K562 (cell line): Measurements from ENCODE around the gene RDH13. TPM values are rescaled to one million over a fixed set of nuclear protein-coding genes. Genes with fewer than 3 reads are reported as not detected.
A peak's percentile ranks its signal among the peaks of the same experiment; 100 is the strongest.

Experiments used
- ADNP ChIP-seq: fragments of 200-800 bp; sonication (Bioruptor generic); IDR thresholded peaks from 2 replicates; pipeline ENCODE4 v1.6.1; 2016; ENCODE audit warnings: missing genetic modification characterization, missing compliant biosample characterization
- ARHGAP35 ChIP-seq: fragments of 450-650 bp; IDR thresholded peaks from 2 replicates; pipeline ENCODE4 v1.6.1; 2018; ENCODE audit not compliant: partially characterized antibody
- CLOCK ChIP-seq: fragments of 250-450 bp; sonication (Bioruptor Pico); IDR thresholded peaks from 2 replicates; pipeline ENCODE4 v1.4.0; 2020; ENCODE audit warnings: mild to moderate bottlenecking, moderate library complexity, borderline replicate concordance
- ELF2 ChIP-seq: fragments of 250-450 bp; sonication (Bioruptor Pico); IDR thresholded peaks from 2 replicates; pipeline ENCODE4 v1.5.0; 2021; ENCODE audit warnings: mild to moderate bottlenecking
- ELF4 ChIP-seq: fragments of 450-650 bp; formaldehyde crosslinking; IDR thresholded peaks from 2 replicates; pipeline ENCODE4 v1.4.0; 2022; ENCODE audit warnings: missing genetic modification characterization
- FOXA3 ChIP-seq, 2 experiments: fragments of 450-650 bp in 1 of 2; sonication (generic) in 1 of 2; formaldehyde crosslinking; IDR thresholded peaks in 1 of 2; conservative IDR thresholded peaks in 1 of 2; 2 replicates each; pipeline versions ENCODE4 v1.4.0 to v1.8.0; 2020 to 2022; ENCODE audit warnings: mild to moderate bottlenecking in 2 of 2, missing genetic modification reagents in 1 of 2
- FOXP4 ChIP-seq: sonication (generic); formaldehyde crosslinking; IDR thresholded peaks from 2 replicates; pipeline ENCODE4 v1.8.0; 2022; ENCODE audit warnings: mild to moderate bottlenecking, missing genetic modification reagents, borderline replicate concordance
- HMG20B ChIP-seq: fragments of 250-450 bp; sonication (Bioruptor Pico); IDR thresholded peaks from 2 replicates; pipeline ENCODE4 v1.5.0; 2021; ENCODE audit warnings: mild to moderate bottlenecking
- ID3 ChIP-seq, 2 experiments: fragments of 250-450 bp in 1 of 2; fragments of 450-650 bp in 1 of 2; sonication (Bioruptor Pico) in 1 of 2; IDR thresholded peaks; 2 replicates each; pipeline versions ENCODE4 v1.6.1 to v1.8.0; 2016 to 2021; ENCODE audit warnings: mild to moderate bottlenecking in 2 of 2, moderate library complexity in 2 of 2, missing compliant biosample characterization in 1 of 2, missing genetic modification characterization in 1 of 2
- LARP7 ChIP-seq: fragments of 450-650 bp; IDR thresholded peaks from 2 replicates; pipeline ENCODE4 v1.6.1; 2016
- MTA3 ChIP-seq: fragments of 450-650 bp; formaldehyde crosslinking; IDR thresholded peaks from 2 replicates; pipeline ENCODE4 v1.6.1; 2017; ENCODE audit warnings: mild to moderate bottlenecking, borderline replicate concordance
- MXD1 ChIP-seq: fragments of 250-450 bp; sonication (Bioruptor Pico); IDR thresholded peaks from 2 replicates; pipeline ENCODE4 v1.8.0; 2021; ENCODE audit warnings: borderline replicate concordance, mild to moderate bottlenecking, moderate library complexity; ENCODE audit not compliant: poor library complexity, severe bottlenecking
- SMARCE1 ChIP-seq: fragments of 450-650 bp; IDR thresholded peaks from 2 replicates; pipeline ENCODE4 v1.7.1; 2016; ENCODE audit warnings: mild to moderate bottlenecking
- TAF9B ChIP-seq: fragments of 450-650 bp; IDR thresholded peaks from 2 replicates; pipeline ENCODE4 v1.6.1; 2018; ENCODE audit warnings: mild to moderate bottlenecking; ENCODE audit not compliant: partially characterized antibody
- TBP ChIP-seq: optimal IDR thresholded peaks from 2 replicates; pipeline ENCODE3; 2011; ENCODE audit warnings: low read depth, low read length, improper control_type of control experiment
- ZBTB26 ChIP-seq: fragments of 450-650 bp; formaldehyde crosslinking; IDR thresholded peaks from 2 replicates; pipeline ENCODE4 v1.4.0; 2022; ENCODE audit warnings: missing genetic modification characterization
- polyA plus RNA-seq, 8 experiments: library from polyadenylated mRNA; depleted of rRNA in 4 of 8; stranded (reverse) in 5 of 8; unstranded in 3 of 8; fragments of >200 nt; fragmentation: Nextera tagmentation in 2 of 8; fragmentation: Illumina TruSeq in 1 of 8; extraction: Ambion mirVana in 2 of 8; extraction: Trizol in 1 of 8; gene quantifications; 2 replicates each; pipeline versions ENCODE4 v1.2.1 to v1.2.3, GENCODE V29; 2011 to 2014; ENCODE audit warnings: inconsistent platforms in 1 of 8, missing spikeins in 1 of 8
- total RNA-seq, 7 experiments: library from RNA; depleted of rRNA in 6 of 7; stranded (reverse); fragments of >200 nt in 6 of 7; fragmentation: Illumina TruSeq in 2 of 7; extraction: Trizol in 2 of 7; gene quantifications; 2 replicates each; pipeline versions ENCODE4 v1.2.1 to v1.2.3, GENCODE V29; 2011 to 2021; ENCODE audit warnings: low replicate concordance in 1 of 7

Gene RDH13
- total and polyA plus RNA-seq, 9 of the 15 experiments (the other 6 are each of a cell fraction or from before 2014, with no cell fraction given) = 7.5 to 70.3 (median 39.5) TPM

GRCh38 chr19:55080121-55080967 lies 17.4 kb upstream of the RDH13 start (continued):
- TF ChIP-seq FOXP4 (CRISPR knock-in tag) = no peak; the same call in 1 of the 2 replicates
- peak; percentile 85 for TF ChIP-seq ELF4 (CRISPR knock-in tag)
- peak in 1 of 2 experiments; percentile 61; a peak in 1 of 4 replicates for TF ChIP-seq FOXA3 (CRISPR knock-in tag; conservative IDR thresholded peaks at IDR 0.05 in 1 of 2, IDR thresholded peaks at IDR 0.05 in 1 of 2)
- TF ChIP-seq ID3 (CRISPR knock-in tag; IDR thresholded peaks at IDR 0.05) = no peak
- peak; percentile 69 for TF ChIP-seq ID3 (tag; IDR thresholded peaks at IDR 0.05)
- peak; percentile 64; the same call in 1 of the 2 replicates for TF ChIP-seq SMARCE1
- TF ChIP-seq TBP = peak; percentile 62
- peak; percentile 58; the same call in 1 of the 2 replicates for TF ChIP-seq MTA3
- TF ChIP-seq MXD1 (CRISPR knock-in tag) = peak; percentile 61
- TF ChIP-seq CLOCK (CRISPR knock-in tag) = no peak
- peak; percentile 62 for TF ChIP-seq ARHGAP35
- no peak for TF ChIP-seq ADNP (tag)
- TF ChIP-seq ELF2 (CRISPR knock-in tag) = peak; percentile 70
- peak; percentile 86 for TF ChIP-seq LARP7
- TF ChIP-seq HMG20B = no peak
- no peak for TF ChIP-seq TAF9B
- TF ChIP-seq ZBTB26 (CRISPR knock-in tag) = peak; percentile 90
